ENCODE data around the gene MYBPH.

Gene MYBPH

DNA sequence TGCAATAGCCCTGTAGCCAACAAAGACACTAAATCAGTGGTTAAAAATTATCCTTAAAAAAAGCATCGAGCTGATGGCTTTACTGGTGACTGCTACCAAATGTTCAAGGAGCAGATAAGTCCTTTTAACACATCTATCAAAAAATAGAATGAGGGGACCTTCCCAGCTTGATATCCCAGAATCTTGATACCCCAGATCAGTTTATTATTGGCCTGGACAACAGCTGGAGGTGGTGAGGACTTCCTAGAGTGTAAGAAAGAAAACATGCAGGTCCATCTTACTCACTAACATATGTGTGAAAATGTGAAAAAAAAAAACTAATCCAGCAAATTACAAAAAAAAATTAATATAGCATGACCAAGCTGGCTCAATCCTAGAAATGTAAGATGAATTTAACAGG, 32.6 kb upstream of the MYBPH start:
- Mint-ChIP-seq H3K36me3 (ENCODE audit: low read depth) (no peaks in the 10 kb centered on the region), H3K27ac (no peak overlapping the region), H3K4me3 (no peak overlapping the region), H3K27me3 (no peaks in the 10 kb centered on the region), H3K4me1 (ENCODE audit: low read depth) (no peaks in the 10 kb centered on the region), H3K9me3 (no peaks in the 10 kb centered on the region)
- no peak for DNase-seq

DNA sequence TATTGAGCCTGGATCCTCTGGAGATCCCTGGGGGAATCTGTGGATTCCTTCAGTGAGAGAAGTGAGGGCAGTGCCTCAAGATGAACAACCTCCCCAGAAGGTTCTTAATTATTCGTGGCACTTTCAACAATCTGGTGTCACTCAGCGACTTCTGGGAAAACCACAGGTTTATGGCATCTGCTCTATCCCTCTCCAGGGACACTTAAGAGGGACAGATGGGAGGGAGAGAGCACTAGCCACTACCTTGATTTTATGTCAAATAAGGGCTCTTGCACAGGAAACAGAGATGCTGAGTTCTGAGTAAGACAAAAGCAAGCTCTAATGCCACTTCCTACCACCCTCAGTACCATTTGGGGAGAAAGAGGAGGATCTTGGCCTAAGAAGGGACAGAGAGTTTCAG, 32.1 kb upstream of the MYBPH start:
- no peaks in the 10 kb centered on the region for H3K9me3 Mint-ChIP-seq
- H3K4me1 Mint-ChIP-seq (ENCODE audit: low read depth): no peaks in the 10 kb centered on the region
- H3K4me3 Mint-ChIP-seq: no peak overlapping the region
- H3K27ac Mint-ChIP-seq: no peak overlapping the region
- H3K27me3 Mint-ChIP-seq: no peaks in the 10 kb centered on the region
- no peak for DNase-seq
- H3K36me3 Mint-ChIP-seq (ENCODE audit: low read depth): no peaks in the 10 kb centered on the region

DNA sequence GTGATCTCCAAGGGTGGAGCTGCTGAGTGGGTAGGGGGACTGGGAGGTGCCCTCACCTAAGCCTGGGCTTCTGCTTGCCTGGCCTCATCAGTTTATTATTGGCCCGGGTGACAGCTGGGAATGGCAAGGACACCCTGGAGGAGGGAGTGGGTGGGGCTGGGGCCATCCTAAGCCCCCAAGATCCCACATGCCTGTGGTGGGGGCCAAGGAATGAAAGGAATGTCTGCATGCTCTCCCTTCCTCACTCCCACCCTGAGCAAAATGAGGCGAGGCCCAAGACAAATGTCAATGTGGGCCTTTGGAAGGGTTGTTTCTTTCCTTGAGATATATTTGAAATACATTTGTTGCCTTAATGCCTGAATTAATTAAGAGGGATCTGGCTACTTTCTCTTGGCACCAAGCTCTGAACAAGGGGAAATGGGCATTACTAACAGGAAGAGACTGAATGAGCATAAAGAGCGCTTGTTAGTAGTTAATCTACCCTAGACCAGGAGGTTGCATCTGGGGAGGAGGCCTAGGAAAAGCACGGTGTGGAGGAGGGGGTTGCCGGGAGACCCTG, 30.6 kb upstream of the MYBPH start:
- H3K36me3 Mint-ChIP-seq (ENCODE audit: low read depth): no peaks in the 10 kb centered on the region
- no peak overlapping the region for H3K4me3 Mint-ChIP-seq
- no peaks in the 10 kb centered on the region for H3K27me3 Mint-ChIP-seq
- H3K4me1 Mint-ChIP-seq (ENCODE audit: low read depth): no peaks in the 10 kb centered on the region
- no peak for DNase-seq
- H3K9me3 Mint-ChIP-seq: no peaks in the 10 kb centered on the region
- H3K27ac Mint-ChIP-seq: no peak overlapping the region

GRCh38 chr1:203204756-203205155, 29.1 kb upstream of the MYBPH start:
- Mint-ChIP-seq H3K36me3 (ENCODE audit: low read depth) (no peaks in the 10 kb centered on the region), H3K27me3 (peaks cover 7% of the 10 kb centered on the region), H3K9me3 (no peaks in the 10 kb centered on the region), H3K27ac (no peak overlapping the region), H3K4me1 (ENCODE audit: low read depth) (no peaks in the 10 kb centered on the region), H3K4me3 (no peak overlapping the region)
- no peak for DNase-seq

- Mint-ChIP-seq H3K4me3 (no peak overlapping the region), H3K9me3 (no peaks in the 10 kb centered on the region), H3K27ac (no peak overlapping the region), H3K27me3 (peaks cover 9% of the 10 kb centered on the region), H3K4me1 (ENCODE audit: low read depth) (no peaks in the 10 kb centered on the region), H3K36me3 (ENCODE audit: low read depth) (no peaks in the 10 kb centered on the region)
- no peak for DNase-seq
Measured at GRCh38 chr1:203202431-203203245, 27.0 kb upstream of the MYBPH start.

- Mint-ChIP-seq H3K27me3 (peaks cover 9% of the 10 kb centered on the region), H3K27ac (no peak overlapping the region), H3K4me3 (no peak overlapping the region), H3K9me3 (no peaks in the 10 kb centered on the region), H3K36me3 (ENCODE audit: low read depth) (no peaks in the 10 kb centered on the region), H3K4me1 (ENCODE audit: low read depth) (no peaks in the 10 kb centered on the region)
- no peak for DNase-seq
Measured at GRCh38 chr1:203201516-203202205, 26.0 kb upstream of the MYBPH start.

GRCh38 chr1:203200916-203201315, 25.3 kb upstream of the MYBPH start:
- H3K4me1 Mint-ChIP-seq (ENCODE audit: low read depth): no peaks in the 10 kb centered on the region
- no peak overlapping the region for H3K4me3 Mint-ChIP-seq

GRCh38 chr1:203199816-203200571, 24.4 kb upstream of the MYBPH start:
- no peaks in the 10 kb centered on the region for H3K9me3 Mint-ChIP-seq
- H3K4me1 Mint-ChIP-seq (ENCODE audit: low read depth): no peaks in the 10 kb centered on the region
- no peaks in the 10 kb centered on the region for H3K36me3 Mint-ChIP-seq (ENCODE audit: low read depth)
- H3K27me3 Mint-ChIP-seq: peaks cover 9% of the 10 kb centered on the region
- H3K27ac Mint-ChIP-seq: no peak overlapping the region
- H3K4me3 Mint-ChIP-seq: no peak overlapping the region
- no peak for DNase-seq

More at GRCh38 chr1:203200916-203201315, 25.3 kb upstream of the MYBPH start:
- Mint-ChIP-seq H3K27ac (no peak overlapping the region), H3K9me3 (no peaks in the 10 kb centered on the region), H3K36me3 (ENCODE audit: low read depth) (no peaks in the 10 kb centered on the region), H3K27me3 (peaks cover 9% of the 10 kb centered on the region)
- DNase-seq: no peak

DNA sequence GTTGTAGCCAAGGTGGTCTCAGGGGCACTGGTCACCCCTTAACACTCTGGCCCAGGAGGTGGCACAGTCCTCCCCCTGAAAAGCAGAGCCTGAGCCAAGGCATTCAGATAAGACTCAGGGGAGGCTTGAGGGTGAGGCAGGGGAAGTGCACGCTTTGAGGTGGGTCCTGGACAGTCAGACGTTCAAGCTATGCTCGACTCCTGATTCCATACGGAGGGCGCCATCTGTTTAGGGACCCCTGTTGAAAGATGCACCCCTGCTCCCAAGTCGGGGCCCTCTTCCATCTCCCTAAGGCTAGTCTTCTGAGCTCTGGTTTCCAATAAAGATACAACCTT, 23.8 kb upstream of the MYBPH start:
- no peak for DNase-seq
- Mint-ChIP-seq H3K4me3 (no peak overlapping the region), H3K4me1 (ENCODE audit: low read depth) (no peaks in the 10 kb centered on the region), H3K9me3 (no peaks in the 10 kb centered on the region), H3K36me3 (ENCODE audit: low read depth) (no peaks in the 10 kb centered on the region), H3K27me3 (peaks cover 9% of the 10 kb centered on the region), H3K27ac (no peak overlapping the region)

GRCh38 chr1:203199002-203199401, 23.4 kb upstream of the MYBPH start:
- peaks cover 9% of the 10 kb centered on the region for H3K27me3 Mint-ChIP-seq
- DNase-seq: no peak
- no peaks in the 10 kb centered on the region for H3K9me3 Mint-ChIP-seq
- no peak overlapping the region for H3K27ac Mint-ChIP-seq
- H3K4me3 Mint-ChIP-seq: no peak overlapping the region
- no peaks in the 10 kb centered on the region for H3K36me3 Mint-ChIP-seq (ENCODE audit: low read depth)
- H3K4me1 Mint-ChIP-seq (ENCODE audit: low read depth): no peaks in the 10 kb centered on the region

GRCh38 chr1:203197625-203198024, 22.0 kb upstream of the MYBPH start:
- no peaks in the 10 kb centered on the region for H3K36me3 Mint-ChIP-seq (ENCODE audit: low read depth)

GRCh38 chr1:203196371-203196770, 20.7 kb upstream of the MYBPH start:
- H3K27ac Mint-ChIP-seq: no peak overlapping the region
- H3K4me1 Mint-ChIP-seq (ENCODE audit: low read depth): no peaks in the 10 kb centered on the region
- no peak overlapping the region for H3K4me3 Mint-ChIP-seq
- no peak for DNase-seq
- H3K36me3 Mint-ChIP-seq (ENCODE audit: low read depth): no peaks in the 10 kb centered on the region
- H3K27me3 Mint-ChIP-seq: peaks cover 9% of the 10 kb centered on the region
- no peaks in the 10 kb centered on the region for H3K9me3 Mint-ChIP-seq

More at GRCh38 chr1:203197625-203198024, 22.0 kb upstream of the MYBPH start:
- no peaks in the 10 kb centered on the region for H3K9me3 Mint-ChIP-seq
- no peak for DNase-seq
- H3K27ac Mint-ChIP-seq: no peak overlapping the region
- H3K4me1 Mint-ChIP-seq (ENCODE audit: low read depth): no peaks in the 10 kb centered on the region
- peaks cover 9% of the 10 kb centered on the region for H3K27me3 Mint-ChIP-seq
- no peak overlapping the region for H3K4me3 Mint-ChIP-seq

DNA sequence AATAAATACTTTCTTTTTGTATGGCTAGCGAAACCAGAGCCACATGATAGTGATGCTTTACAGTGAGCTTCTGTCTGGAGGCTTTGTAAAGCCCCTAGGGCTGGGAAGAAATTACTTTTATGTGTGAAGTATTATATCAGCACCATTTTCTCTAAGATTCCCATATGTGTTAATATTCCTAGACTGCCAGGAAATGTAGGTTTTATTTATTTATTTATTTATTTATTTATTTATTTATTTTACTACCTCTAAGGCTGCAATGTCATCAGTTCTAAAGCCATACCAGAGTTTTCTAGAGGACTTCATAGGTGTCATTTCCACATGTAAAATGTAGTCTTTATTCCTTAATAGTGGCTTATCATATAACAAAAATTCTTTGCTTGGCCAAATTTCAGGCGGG, 15.3 kb upstream of the MYBPH start:
- Mint-ChIP-seq H3K36me3 (ENCODE audit: low read depth) (no peaks in the 10 kb centered on the region), H3K9me3 (no peaks in the 10 kb centered on the region), H3K27me3 (no peaks in the 10 kb centered on the region), H3K4me3 (no peak overlapping the region), H3K4me1 (ENCODE audit: low read depth) (peaks cover 5% of the 10 kb centered on the region), H3K27ac (no peak overlapping the region)
- DNase-seq: no peak

DNA sequence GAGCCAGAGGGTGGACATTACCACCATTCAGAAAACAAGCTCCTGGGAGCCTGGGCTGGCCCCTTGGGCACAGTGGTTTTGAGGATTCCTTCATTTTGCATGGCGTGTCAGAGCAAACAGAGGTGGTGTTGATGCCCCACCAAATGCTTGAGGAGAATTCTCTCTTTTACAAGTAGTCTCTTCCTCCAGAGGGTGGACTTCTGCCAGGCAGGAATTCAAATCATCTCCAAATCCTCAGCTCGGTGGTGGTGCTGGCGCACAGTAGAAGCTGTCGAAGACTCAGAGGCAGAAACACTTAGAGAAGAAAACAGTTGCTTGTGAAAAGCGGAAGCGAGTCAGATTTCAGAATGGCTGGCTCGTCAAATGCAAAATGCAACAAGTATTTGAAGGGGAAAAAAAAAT, 14.3 kb upstream of the MYBPH start:
- DNase-seq: no peak
- Mint-ChIP-seq H3K27me3 (no peaks in the 10 kb centered on the region), H3K36me3 (ENCODE audit: low read depth) (no peaks in the 10 kb centered on the region), H3K27ac (no peak overlapping the region), H3K9me3 (no peaks in the 10 kb centered on the region), H3K4me3 (no peak overlapping the region), H3K4me1 (ENCODE audit: low read depth) (peaks cover 5% of the 10 kb centered on the region)

Data from activated T-cell treated with anti-CD3 and anti-CD28 coated beads, Interleukin-2, amount 50 U/mL, for 24 hours (primary cell).